ENCODE data around the gene PIP4K2B.

- TF ChIP-seq CTCF (IDR thresholded peaks at IDR 0.05) (no peak), POLR2A (IDR thresholded peaks at IDR 0.05) (no peak)
Measured at GRCh38 chr17:38738686-38739085, 60.7 kb downstream of the PIP4K2B start.

All from body of pancreas (tissue), 4 donors.